IPS DF 19.7 (cell line): ENCODE data around the gene EPHA5.

Experiments
- DNase-seq: peaks from one replicate; pipeline ENCODE4 v3.0.0-alpha.2; 2013; ENCODE audit warnings: low read depth, low spot score

Gene EPHA5

DNA sequence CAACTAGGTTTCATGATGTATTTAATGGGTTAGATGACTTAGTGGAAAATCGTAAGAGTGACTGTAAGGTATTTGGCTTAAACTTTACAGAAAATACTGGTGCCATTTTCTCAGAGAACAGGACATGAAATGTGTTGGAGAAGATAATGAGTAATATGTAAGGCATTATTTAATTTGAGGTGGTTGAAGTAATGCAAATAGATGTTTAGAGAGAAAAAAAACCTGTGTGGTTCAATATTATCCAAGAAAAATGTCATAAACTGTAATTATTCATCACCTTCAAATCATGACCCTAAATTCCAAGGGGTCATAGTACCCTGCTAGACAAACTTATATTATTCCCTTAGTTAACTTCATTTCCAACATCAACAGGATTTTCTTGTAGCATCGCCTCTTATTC, 171.7 kb downstream of the EPHA5 start:
- no peak for DNase-seq

DNA sequence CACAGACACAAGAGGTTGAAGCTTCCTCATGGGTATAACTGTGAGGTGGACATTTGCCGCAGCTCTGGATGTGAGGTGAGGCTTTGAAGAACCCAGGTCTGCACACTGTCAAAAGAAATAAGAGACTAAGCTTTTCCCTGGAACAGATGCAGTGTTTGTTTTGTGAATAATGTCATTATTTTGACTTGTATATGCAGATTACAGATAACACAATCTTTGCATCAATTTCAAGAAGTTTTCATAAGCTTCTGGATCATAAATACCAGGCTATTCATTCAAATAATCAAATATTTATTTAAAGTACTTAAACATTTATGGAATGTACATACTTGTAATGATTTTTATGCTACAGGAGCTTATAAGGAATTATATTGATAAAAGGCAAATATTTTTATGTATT, 174.8 kb downstream of the EPHA5 start:
- DNase-seq: no peak

DNA sequence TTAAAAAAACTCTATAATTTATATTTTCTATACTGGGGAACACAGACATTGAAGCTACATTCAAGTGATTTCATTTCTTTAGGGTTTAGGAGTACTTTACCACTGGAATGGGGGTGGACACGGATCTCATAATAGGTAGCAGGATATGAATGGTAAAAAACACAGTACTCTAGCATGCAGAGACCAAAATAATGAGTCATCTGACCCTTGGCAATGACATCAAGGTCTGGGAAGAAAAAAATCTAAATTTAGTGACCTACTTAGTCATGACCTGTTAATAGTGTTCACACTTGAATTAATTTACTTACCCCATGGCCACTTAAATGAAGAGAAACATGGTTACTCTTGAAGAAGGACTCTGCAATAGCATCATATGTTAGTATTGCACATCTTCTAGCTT, 187.9 kb downstream of the EPHA5 start:
- no peak for DNase-seq

DNA sequence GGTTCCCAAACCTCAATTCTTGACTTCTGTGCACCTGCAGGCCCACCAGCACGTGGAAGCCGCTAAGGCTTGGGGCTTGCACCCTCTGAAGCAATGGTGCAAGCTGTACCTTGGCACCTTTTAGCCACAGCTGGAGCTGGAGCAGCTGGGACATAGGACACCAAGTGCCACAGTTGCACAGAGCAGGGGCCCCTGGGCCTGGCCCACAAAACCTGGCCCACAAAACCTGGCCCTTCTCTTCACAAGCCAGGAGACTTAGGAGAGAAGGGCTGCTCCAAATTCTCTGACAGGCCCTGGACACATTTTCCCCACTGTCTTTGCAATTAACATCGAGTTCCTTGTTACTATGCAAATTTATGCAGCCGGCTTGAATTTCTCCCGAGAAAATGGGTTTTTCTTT, 197.8 kb downstream of the EPHA5 start:
- DNase-seq: no peak

DNA sequence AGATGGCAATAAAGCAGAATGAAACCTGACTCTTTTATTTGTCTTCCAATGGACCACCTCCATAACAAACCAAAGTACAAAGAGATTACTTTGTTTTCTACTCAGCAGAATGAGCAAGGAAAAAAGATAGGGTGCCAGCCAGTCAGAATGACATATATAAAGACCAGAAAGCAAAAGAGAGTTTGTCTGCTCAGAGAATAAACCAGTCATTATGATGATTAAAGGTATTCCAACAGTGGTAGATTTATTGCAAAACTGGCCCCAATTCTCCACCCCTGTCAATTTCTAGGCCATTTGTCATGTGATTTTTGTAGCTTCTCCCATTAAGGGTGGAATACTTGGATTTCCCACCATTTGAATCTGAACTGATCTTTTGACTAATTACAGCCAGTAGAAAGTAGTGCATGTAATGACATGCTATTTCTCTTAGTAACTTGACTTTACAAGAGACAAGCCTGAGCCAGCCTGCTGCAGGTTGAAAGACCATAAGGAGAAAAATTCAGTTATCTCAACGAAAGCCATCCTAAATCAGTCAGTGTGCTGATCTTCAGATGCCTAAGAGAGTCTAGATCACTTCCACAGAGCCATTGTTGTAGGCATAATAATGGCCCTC, 203.1 kb downstream of the EPHA5 start:
- DNase-seq: no peak

DNA sequence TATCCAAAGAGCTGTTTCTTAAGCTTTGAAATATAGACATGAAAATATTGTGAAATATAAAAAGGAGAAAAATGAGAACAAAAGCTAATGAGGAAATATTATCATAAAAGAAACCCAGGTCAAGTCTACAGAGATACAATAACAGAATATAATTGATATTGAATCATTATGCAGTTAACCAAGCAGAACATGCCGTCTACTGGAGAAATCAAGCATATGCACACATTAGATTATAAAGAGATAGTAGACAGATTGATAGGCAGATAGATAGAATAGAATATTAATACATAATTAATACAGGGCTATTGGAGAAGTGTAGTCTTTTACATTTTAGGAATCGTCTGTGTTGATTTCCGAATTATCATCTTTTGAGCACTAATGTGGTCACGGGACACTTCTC, 208.5 kb downstream of the EPHA5 start:
- no peak for DNase-seq

DNA sequence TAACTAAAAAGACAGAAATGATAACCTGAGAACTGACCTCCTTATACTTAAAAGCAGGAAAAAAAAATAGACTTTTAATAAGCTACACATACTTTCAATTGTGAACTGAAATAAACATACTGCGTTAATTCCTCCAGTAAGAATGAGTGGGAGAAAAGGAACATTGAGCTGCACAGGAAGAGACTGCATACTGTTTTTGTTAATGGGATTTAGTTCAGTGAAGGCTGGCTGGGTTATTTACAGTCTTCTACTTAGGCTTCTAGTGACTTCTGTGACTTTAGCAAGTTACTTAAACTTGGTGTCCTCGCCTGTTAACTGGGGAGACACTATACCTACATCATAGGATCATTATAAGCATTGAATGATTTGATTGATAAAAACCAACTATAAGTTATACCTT, 213.3 kb downstream of the EPHA5 start:
- no peak for DNase-seq

DNA sequence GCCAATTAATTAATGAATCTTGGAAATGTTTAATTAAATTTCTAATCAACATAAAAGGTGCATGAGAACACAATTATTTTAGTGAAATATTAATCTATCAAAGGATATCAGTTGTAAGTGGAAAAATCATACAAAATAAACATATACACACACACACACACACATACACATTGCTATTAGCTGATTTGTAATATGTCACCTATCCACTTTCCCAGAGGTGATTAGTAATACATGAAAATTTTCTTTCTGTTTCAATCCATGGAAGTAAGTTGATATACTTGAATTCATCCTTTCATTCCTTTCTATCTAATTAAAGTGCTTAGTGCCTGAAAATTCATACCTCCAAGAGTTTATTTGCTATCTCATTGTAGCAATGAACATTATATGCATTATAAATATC, 213.7 kb downstream of the EPHA5 start:
- DNase-seq: no peak

DNA sequence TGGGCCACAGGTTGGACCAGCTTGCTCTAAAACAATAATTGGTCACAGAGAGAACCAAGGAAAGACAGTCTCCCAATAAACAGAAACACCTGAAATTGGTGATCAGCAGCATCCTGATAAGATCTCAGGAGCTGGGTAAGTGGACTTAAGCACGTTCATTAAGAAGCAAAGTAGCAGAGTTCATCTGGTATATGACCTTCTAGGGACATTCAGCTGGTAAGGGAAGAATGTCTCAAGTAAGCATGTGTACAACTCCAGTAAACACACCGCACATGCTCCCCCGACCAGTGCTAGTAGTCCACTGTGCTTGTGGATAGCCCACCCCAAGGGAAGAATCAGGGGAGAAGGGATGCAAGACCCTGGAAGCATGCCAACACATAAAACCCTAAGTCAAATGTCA, 216.9 kb downstream of the EPHA5 start:
- no peak for DNase-seq

DNA sequence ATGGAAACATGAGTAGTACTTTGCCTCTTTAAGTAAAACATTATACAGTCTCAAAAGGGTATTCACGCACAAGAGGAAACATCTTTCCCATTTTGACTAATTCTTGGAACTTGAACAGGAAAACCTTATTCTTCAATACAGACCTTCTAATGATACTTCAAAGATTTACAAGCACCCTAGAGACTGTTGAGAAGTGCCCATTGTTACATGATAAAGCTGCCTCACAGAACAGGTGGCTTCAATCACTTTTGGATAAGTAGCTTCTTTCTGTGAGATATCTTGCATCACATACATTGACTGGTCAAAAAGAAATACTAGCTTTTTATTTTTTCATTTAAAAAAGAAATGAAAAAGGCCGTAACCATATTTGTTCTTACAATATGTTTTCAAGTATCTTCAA, 219.4 kb downstream of the EPHA5 start:
- no peak for DNase-seq

DNA sequence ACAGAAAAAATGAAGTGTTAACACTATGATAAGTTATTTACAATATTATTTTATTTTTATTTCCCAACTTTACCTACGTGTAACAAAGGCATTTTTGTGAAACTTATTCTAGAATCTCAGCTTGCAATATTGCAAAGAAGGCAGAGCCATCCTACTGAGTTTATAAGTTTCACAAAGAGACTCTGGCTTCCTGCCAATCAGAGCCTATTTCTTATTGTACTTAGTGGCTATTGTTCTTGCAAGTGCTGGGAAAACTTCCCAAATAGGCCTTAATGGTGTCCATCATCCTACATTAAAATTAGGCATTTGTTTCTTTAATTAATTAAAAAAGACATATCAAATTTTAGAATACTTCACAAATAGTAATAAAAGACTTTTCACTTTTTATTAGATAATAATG, 233.2 kb downstream of the EPHA5 start:
- DNase-seq: no peak

DNA sequence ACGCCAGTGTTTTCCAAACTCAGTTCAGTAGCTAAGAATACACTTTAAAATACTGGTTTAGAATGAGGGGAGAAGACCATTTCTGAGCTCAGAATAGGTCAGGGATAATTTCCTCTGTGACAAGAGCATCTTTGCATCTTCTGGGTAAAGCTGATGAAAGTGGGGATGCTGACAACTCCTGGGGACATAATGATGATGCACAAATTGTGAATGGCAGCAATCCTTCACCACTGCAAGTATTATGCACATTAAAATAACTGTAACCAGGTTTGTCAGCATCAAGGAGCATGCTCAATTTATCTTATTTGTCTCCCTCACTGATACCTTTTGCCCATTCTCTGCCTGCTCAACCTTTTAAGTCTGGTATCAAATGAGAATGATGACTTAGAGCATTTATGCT, 248.2 kb downstream of the EPHA5 start:
- DNase-seq: no peak

DNA sequence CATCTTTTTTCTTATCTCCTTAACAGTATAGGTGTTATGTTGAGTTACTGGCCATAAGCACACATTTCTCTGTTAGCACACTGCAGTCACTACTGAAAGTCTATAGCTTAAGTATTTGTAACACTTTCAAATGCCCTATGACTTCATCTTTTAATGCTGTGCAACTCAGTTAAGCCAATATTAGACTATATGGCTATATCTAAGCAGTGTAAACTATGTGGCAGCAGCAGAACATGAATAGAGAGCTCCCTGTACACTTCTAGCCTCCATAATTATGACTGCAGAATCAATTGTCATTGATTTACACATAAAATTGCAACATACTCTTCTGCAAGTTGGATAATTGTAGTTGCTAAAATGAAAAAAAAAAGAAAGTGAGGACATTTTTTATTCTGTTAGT, 250.3 kb downstream of the EPHA5 start:
- DNase-seq: no peak

DNA sequence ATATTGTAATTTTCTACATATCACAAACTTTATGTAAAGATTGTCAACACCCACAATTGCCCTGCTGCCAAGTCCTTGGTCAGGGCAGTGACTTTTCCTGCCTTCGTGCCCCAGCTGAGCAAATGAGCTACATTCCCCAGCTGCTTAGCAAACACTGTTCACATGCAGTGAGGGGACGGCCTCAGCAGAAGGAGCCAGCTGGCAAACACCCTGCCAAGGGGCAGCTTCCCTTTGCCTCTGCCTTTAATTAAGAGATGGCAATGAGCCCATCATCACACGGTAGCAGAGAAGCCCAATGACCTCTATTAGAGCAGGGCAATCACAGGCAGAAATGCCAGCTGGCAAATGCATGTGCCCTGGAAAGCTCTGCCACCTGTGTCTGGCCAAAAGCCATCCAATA, 253.4 kb downstream of the EPHA5 start:
- DNase-seq: no peak

DNA sequence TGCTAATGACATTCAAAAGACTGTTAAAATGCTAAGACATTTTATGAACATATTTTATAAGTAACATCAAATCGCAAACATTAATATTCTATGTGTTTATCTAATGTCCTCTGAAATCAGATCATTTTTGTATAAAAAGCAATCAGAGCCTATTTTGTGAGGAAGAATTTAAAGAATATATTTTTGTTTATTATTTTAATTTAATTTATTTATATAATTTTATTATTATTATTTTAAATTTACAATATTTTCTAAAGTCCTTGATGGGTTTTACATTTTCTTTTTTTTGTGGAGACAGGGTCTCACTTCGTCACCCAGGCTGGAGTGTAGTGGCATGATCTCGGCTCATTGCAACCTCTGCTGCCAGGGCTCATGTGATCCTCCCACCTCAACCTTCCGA, 262.8 kb downstream of the EPHA5 start:
- no peak for DNase-seq

DNA sequence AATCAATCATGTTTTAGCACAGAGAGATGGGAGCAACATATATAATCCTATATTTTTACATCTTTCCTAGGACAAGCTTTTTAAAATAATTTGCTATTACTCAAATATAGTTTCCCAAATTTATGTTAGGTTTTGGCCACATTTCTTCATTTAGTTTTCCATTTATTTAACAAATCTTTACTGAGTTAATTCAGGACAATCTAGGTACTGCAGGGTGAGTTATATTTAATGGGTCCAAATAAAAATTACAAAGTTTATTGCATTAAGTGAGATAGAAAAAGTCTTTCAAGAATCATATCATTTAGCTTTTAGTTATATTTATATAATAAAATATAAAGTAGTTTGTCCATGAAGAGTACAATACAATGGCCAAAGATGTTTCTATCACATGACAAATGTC, 269.2 kb downstream of the EPHA5 start:
- DNase-seq: no peak

DNA sequence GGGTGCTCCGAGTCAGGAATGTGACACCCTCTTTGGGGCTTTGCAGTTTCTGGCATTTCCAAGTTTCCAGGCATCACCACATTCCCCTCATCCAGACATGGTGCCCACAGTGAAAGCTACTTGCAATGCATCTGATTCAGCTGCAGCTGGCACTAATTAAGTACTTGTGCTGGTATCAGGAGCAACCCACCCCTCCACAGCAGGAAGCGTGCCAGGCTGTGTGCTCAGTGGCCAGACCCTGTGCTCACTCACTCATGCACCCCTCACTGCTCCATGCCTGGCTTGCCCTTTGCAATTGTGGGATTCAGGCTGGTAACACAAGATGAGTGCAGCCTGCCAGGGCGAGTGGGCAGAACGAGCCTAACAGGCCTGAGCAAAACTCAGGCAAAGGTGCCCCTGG, 271.2 kb downstream of the EPHA5 start:
- DNase-seq: no peak

DNA sequence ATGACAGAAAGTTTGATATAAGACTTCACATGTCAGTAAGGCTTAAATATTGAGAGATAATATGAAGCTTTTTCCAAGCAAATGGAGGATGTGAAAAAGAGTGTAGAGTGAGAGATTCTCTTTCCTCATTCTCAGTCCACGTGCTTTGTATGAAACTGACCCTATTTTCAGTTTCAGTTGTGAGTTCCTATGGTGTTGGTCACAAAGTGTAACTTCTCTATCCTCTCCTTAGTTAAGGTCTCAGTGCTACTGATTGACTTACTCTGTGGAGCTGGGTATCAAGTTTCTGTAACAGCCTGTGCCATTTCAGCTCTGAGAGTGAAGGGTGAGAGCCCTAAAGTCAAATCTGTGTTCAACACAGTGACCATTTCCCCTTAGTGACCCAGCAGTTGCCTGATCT, 277.2 kb downstream of the EPHA5 start:
- no peak for DNase-seq

DNA sequence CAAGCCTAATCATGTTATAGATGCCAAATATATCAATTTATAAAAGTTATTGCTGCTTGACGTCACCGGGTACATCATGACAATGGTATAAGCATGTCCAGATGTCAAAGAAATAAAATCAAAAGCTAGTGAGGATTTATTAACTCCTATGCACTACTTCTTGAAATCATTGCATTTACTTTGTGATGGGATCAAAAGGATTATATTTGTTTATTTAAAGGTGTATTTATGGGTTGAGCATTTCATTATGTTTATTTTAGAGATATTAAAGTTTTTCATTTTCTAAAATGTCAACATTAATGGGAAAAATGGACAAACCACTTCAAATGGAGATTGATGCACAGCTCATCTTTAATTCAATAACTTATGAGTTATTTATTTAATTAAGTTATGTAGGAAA, 277.8 kb downstream of the EPHA5 start:
- DNase-seq: no peak

DNA sequence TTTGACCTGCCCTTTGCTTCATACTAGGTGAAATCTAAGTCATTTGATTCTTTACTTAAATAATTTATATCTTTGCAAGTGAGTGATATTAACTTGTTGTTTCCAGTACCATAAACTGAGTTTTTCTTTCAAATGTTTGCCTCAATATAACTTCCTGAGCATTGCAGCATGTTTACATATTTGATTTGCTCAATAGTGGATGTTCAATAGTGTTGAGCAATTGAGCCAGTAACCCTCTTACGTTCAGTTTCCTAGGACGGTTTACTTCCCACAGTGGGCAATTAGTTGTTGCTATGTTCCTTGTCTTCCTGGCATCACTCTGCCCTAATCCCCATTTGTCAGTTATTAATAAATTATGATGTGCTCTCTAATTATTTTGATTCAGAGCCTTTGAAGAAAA, 278.5 kb downstream of the EPHA5 start:
- no peak for DNase-seq

DNA sequence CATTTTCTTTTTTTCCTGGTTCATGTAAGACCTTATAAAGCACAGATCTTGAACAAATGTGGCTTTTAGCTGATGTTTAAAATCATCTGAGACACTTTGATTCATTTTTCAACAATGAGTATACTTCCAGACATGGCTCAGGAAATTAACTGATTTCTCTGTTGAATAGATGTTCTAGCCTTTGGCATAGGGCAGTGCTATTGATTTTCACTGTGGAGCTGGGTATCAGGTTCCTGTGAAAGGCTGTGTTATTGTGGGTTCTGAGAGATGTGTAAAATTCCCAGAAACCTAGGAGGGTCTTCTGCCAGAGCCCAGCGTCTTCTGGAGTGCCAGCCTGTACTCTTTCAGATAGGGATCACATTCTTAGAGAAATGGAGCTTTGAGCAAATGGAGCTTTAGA, 278.9 kb downstream of the EPHA5 start:
- no peak for DNase-seq

DNA sequence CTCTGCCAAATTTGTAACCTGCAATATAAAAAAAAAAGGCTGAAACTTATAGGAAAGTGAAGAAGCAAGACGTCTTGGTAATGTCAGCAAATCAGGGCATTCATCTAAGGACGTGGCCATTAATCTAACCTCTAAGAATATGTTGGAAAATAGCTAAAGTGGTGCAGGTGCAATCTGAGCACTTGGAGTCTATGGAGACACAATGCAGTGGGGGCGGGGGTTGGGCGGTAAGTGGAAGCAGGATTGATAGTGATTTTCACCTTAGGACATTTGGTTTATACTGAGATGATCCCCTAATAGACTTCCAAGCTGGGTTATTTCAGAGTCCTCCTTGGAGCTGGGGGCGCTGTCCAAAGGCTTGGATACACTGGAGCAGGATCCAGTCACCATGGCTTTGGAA, 283.4 kb downstream of the EPHA5 start:
- DNase-seq: no peak

DNA sequence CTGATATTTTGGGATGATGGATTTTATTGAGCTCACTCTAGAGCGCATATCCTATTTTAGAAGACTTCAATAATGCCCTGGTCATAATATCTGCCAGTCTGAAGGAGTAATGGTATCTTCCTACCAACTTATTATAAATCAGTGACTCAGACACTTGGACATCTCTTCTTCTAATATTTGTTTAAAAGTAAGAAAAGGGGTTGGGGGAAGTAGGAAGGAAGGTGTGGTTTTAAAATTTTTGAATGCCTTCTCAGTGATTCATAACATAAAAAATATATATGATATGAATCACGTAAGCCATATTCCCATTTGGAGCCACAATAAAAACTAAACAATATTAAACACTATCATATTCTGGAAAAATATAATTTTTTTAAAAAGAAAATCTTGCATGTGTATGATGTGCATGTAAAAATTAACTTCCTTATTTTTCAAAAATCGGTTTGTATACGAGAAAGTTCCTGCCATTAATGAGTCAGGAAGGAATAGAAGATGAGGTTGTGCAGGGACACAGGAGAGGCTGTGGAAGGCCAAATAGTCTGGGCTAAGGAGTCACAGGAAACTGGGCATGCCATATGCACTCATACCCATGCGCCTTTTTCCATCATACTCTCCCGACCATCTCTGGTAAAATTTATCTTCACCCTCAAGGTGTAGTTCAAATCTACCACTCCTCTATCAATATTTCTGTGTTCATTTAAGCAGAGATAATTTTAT, 286.5 kb downstream of the EPHA5 start:
- DNase-seq: no peak

DNA sequence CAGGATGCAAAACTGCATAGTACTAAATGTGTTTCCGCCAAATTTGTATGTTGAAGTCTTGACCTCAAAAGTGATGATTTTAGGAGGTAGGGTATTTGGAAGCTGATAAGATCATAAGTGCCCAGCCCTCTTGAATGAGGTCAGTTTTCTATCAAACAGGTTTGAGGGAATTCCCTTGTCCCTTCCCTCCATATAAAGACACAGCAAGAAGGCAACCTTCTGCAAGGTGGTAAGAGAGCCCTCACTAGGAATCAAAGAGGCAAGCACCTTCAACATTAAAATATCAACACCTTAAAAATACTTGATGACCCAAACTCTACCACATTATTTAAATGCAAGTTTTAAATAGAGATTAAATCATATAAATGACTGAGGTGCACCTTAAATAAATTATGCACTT, 288.6 kb downstream of the EPHA5 start:
- DNase-seq: no peak
